NCI-H2196 (cell line): ENCODE measurements around the gene SH2D3C.
A peak's percentile ranks its signal among the peaks of the same experiment; 100 is the strongest.

ENCODE experiments used
- DNase-seq: peaks from one replicate; lab custom pipeline; 2025; ENCODE audit not compliant: unreplicated experiment; lab: John Stamatoyannopoulos, UW

The SH2D3C gene

GRCh38 chr9:127700594-127701255, 77.7 kb downstream of the SH2D3C start:
- peak; percentile 35 for DNase-seq

GRCh38 chr9:127700140-127700539, 78.3 kb downstream of the SH2D3C start:
- DNase-seq = no peak

DNA sequence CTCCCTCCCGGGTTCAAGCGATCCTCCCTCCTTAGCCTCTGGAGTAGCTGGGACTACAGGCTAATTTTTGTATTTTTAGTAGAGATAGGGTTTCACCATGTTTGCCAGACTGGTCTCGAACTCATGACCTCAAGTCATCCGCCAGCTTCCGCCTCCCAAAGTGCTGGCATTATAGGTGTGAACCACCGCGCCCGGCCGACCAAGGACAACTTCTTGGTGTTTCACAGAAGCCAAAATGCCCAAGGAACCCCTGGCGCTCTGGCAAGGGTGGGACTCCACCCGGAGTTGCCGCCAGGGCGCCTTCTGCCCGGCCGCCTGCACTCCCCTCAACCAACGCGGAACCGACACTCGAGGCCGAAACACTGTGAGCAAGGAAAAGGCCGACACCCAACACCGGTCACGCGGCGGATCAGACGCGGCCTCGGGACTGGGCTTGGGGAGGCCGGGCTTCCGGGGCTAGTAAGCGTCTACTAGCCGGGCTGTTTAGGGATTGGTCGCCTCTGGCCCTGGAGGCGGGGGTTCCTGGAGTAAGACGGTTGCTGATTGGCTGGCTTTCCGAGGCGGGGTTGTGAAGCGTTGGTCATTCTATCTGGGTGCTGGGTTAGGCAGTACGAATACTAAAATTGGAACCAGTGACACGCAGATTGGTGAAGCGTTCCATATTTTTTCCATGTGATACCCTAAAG, 79.3 kb downstream of the SH2D3C start:
- DNase-seq = no peak

- DNase-seq = no peak
These were observed 80.1 kb downstream of the SH2D3C start for GRCh38 chr9:127698386-127698785.

- DNase-seq = no peak
These were observed 80.9 kb downstream of the SH2D3C start for GRCh38 chr9:127697575-127697974.

DNA sequence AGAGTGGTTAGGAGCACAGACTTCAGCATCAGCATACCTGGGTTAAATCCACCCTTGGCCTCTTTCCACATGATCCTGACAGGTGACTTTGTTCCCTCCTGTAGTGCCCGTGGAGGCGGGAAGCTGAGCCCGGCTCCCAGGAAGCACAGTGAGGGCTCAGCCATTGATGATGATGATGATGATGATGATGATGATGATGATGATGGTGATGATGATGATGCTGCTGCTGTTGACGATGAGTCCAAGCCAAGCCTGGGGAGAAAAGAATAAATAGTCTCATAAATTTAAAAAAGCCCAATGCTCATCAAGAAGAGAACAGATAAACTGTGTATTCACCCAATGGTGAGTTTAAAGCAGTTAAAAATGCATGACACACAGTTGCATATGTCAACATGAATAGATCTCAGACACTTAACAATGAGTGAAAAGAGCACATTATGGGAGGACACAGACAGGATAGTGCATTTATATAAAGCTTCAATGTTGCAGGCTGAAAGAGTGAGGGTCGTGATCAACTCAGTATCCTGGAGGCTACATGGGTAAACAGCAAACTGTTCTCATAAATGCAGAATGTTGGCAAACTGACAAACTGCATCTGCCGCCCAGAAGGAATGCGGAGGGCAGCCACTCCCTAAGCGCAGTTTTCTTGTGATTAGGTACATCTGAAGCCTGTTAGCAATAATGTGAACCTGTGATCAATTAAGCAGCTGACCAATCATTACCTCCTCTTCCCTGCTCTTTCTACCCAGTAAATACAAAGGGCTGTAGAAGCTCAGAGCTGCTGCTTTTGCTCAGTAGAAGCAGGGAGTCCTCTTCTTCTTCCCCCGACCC, 83.4 kb downstream of the SH2D3C start:
- DNase-seq = no peak

DNA sequence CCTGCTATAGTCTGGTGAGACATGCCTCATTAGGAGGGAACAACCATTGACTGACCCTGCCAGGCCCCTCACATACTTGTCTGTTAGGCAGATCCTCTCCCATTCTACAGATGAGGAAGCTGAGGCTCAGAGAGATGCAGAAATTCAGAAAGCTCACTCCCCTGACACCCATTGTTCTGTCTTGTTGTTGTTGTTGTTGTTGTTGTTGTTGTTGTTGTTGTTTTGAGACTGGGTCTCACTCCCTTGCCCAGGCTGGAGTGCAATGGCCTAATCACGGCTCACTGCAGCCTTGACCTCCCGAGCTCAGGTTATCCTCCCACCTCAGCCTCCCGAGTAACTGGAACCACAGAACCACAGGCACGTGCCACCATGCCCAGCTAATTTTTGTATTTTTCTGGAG, 84.8 kb downstream of the SH2D3C start:
- DNase-seq = no peak

DNA sequence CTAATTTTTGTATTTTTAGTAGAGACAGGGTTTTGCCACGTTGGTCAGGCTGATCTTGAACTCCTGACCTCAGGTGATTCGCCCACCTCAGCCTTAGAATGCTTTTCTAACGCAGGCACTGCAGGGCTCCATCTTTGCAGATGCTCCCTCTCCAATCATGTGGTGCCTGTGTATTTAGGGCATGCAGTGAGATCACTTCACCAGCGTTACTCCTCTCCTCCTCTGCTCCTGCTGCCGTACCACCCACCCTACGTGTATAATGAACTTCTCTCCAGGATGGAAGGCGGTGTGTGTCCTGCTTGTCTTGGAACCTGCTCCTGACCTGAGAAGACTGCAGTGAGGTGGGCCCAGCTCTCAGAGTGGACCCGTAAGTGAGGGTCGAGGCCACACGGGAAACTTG, 85.3 kb downstream of the SH2D3C start:
- no peak for DNase-seq

DNA sequence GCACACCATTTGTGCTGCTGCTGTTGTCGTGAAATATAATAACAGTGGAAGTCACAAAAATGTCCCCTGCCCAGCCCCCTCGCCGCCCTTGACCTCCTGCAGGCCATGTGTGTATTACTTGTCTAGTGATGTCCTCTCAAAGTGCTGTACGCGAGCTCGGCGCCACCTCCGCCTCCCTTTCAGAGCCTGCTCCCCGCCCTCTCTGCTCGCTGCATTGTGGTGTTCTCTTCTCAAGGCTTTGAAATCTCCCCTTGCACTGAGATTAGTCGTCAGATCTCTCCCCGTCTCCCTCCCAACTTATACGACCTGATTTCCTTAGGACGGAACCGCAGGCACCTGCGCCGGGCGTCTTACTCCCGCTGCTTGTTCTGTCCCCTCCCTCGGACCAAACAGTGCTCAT, 86.4 kb downstream of the SH2D3C start:
- DNase-seq = no peak

- DNase-seq = no peak
These were observed 87.7 kb downstream of the SH2D3C start for GRCh38 chr9:127690735-127691134.

DNA sequence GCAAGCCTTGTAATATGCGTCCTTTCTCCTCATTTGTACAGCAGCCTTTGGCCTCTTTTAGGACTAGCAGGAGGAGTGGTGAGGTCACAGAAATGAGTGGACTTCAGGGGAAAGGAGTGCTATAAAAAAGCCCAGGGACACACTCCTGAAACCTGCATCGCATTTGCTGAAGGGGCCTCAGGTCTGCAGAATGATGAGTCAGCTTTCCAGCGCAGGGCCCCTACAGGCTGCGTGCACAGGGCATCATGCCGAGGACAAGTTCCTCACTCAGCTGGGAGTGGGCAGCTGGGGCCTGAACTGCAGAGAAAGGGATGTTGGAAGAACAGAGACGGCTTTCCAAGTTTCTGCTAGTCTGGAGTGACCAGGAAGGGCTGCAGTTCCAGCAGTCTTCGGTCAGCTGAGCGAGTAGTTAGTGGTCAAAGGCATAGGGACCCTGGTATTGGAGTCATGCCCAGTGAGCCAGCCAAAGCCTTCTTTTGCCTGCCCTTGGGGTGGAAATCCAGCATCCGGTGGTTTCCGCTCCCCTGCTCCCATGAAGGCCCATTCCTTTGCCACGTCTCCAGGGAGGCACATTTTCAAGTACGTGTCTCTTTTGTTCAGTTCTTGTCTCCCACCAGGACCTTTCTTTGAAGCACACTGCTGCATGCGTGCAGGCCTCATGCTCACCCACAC, 89.0 kb downstream of the SH2D3C start:
- DNase-seq = no peak
